ENCODE measurements around the gene ATP1A3. TPM values are rescaled to one million over a fixed set of nuclear protein-coding genes. Genes with fewer than 3 reads are reported as not detected.

ATP1A3 gene
- total RNA-seq, 1 experiment from 2014 or later, result 4.0 TPM

- Histone ChIP-seq H3K9ac (ENCODE audit: low read length) (no peak overlapping the region), H3F3A (ENCODE audit: low read length, unreplicated experiment) (no peaks in the 10 kb centered on the region), H3K27ac (ENCODE audit: low read length) (no peak overlapping the region), H3K4me3 (ENCODE audit: low read length) (no peak overlapping the region), H3K9me2 (replicated peaks; ENCODE audit: low read length) (no peaks in the 10 kb centered on the region), H3K79me2 (ENCODE audit: low read length) (no peaks in the 10 kb centered on the region), H3K27me3 (ENCODE audit: low read length) (peaks cover 6% of the 10 kb centered on the region; the same call in 1 of the 2 replicates), H4K20me1 (ENCODE audit: low read length) (no peaks in the 10 kb centered on the region), H3K36me3 (ENCODE audit: low read depth, low read length) (no peaks in the 10 kb centered on the region), H3K4me2 (ENCODE audit: low read length) (no peak overlapping the region), H2AFZ (ENCODE audit: low read length) (no peak overlapping the region), H3K9me3 (ENCODE audit: low read length) (no peaks in the 10 kb centered on the region), H3K4me1 (ENCODE audit: insufficient read depth, low read length) (no peaks in the 10 kb centered on the region)
- CTCF ChIA-PET, result no interaction called here
- no peak for TF ChIP-seq EZH2phosphoT487 (IDR thresholded peaks at IDR 0.05; ENCODE audit: borderline replicate concordance, low read length)
- TF ChIP-seq, protein P1, sequence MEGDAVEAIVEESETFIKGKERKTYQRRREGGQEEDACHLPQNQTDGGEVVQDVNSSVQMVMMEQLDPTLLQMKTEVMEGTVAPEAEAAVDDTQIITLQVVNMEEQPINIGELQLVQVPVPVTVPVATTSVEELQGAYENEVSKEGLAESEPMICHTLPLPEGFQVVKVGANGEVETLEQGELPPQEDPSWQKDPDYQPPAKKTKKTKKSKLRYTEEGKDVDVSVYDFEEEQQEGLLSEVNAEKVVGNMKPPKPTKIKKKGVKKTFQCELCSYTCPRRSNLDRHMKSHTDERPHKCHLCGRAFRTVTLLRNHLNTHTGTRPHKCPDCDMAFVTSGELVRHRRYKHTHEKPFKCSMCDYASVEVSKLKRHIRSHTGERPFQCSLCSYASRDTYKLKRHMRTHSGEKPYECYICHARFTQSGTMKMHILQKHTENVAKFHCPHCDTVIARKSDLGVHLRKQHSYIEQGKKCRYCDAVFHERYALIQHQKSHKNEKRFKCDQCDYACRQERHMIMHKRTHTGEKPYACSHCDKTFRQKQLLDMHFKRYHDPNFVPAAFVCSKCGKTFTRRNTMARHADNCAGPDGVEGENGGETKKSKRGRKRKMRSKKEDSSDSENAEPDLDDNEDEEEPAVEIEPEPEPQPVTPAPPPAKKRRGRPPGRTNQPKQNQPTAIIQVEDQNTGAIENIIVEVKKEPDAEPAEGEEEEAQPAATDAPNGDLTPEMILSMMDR (conservative IDR thresholded peaks at IDR 0.05; ENCODE audit: low read depth, low read length), result no peak
- no peak for TF ChIP-seq EZH2 (IDR thresholded peaks at IDR 0.05; ENCODE audit: low read length, unreplicated experiment)
- intact Hi-C loops (cut with micrococcal nuclease), result no loop called here
- no TSS peak for BruUV-seq (replicated peaks)
- DNase-seq (no peak), ATAC-seq (no peak)
- POLR2A ChIA-PET (ENCODE audit: unreplicated experiment), result no interaction called here
Measured at GRCh38 chr19:41920882-41921576, 73.0 kb downstream of the ATP1A3 start.

- TF ChIP-seq, protein P1 (conservative IDR thresholded peaks at IDR 0.05; ENCODE audit: low read depth, low read length), result no peak
- TF ChIP-seq EZH2 (IDR thresholded peaks at IDR 0.05; ENCODE audit: low read length, unreplicated experiment) (no peak), EZH2phosphoT487 (IDR thresholded peaks at IDR 0.05; ENCODE audit: borderline replicate concordance, low read length) (no peak)
- no peak overlapping the region for H3K27ac ChIP-seq (ENCODE audit: low read length)
- H3K9me3 ChIP-seq (ENCODE audit: low read length), result no peaks in the 10 kb centered on the region
- H3K4me3 ChIP-seq (ENCODE audit: low read length), result no peak overlapping the region
- intact Hi-C loops (cut with micrococcal nuclease), result no loop called here
- H3K4me2 ChIP-seq (ENCODE audit: low read length), result no peak overlapping the region
- ChIA-PET CTCF (no interaction called here), POLR2A (ENCODE audit: unreplicated experiment) (no interaction called here)
- DNase-seq, result no peak
- no peaks in the 10 kb centered on the region for H3K4me1 ChIP-seq (ENCODE audit: insufficient read depth, low read length)
- no peaks in the 10 kb centered on the region for H3K79me2 ChIP-seq (ENCODE audit: low read length)
- no peaks in the 10 kb centered on the region for H4K20me1 ChIP-seq (ENCODE audit: low read length)
- H2AFZ ChIP-seq (ENCODE audit: low read length), result no peak overlapping the region
- no peaks in the 10 kb centered on the region for H3K36me3 ChIP-seq (ENCODE audit: low read depth, low read length)
- BruUV-seq (replicated peaks), result no TSS peak
- no peaks in the 10 kb centered on the region for H3F3A ChIP-seq (ENCODE audit: low read length, unreplicated experiment)
- ATAC-seq, result no peak
- peaks cover 11% of the 10 kb centered on the region for H3K27me3 ChIP-seq (ENCODE audit: low read length)
- H3K9me2 ChIP-seq (replicated peaks; ENCODE audit: low read length), result no peaks in the 10 kb centered on the region
- no peak overlapping the region for H3K9ac ChIP-seq (ENCODE audit: low read length)
Measured at GRCh38 chr19:41919948-41920712, 73.9 kb downstream of the ATP1A3 start.

Measured in PC-3 (cell line).